Measurements from ENCODE around the gene ATP8B3.

Gene ATP8B3

GRCh38 chr19:1847684-1848398 is 35.8 kb upstream of the ATP8B3 start:
- H3K4me1 ChIP-seq (ENCODE audit: control insufficient read depth, low read depth, low read length), result peaks cover 6% of the 10 kb centered on the region
- peak overlapping the region; percentile 89 for H3K4me3 ChIP-seq (ENCODE audit: low read length)
- no peaks in the 10 kb centered on the region for H3K9me3 ChIP-seq (ENCODE audit: control insufficient read depth, low read depth, low read length)
- peak overlapping the region; percentile 89 for H3K9ac ChIP-seq (ENCODE audit: low read length)
- H3K27me3 ChIP-seq (ENCODE audit: control insufficient read depth, insufficient read depth, low read length), result no peaks in the 10 kb centered on the region
- H3K36me3 ChIP-seq (ENCODE audit: control insufficient read depth, low read depth, low read length), result no peaks in the 10 kb centered on the region
- peak overlapping the region; percentile 39 for H3K27ac ChIP-seq (ENCODE audit: low read length)

DNA sequence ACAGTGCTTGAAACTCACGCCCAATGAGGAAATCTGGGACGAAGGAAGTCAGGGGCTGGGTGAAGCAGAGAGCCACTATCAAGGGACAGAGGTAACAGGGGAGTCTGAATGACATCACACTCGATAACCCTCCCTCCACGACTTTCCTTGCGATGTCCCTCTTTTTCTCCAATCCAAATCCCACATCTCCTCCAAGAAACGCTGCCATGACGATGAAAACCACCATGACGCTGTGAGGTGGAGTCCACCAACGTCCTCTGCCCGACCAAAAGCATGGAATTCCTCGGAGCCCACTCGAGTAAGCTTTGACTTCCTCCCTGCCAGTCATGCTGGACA is 35.2 kb upstream of the ATP8B3 start:
- H3K27me3 ChIP-seq (ENCODE audit: control insufficient read depth, insufficient read depth, low read length), result no peaks in the 10 kb centered on the region
- no peaks in the 10 kb centered on the region for H3K36me3 ChIP-seq (ENCODE audit: control insufficient read depth, low read depth, low read length)
- peak overlapping the region; percentile 89 for H3K9ac ChIP-seq (ENCODE audit: low read length)
- H3K27ac ChIP-seq (ENCODE audit: low read length), result peak overlapping the region; percentile 39
- peaks cover 6% of the 10 kb centered on the region for H3K4me1 ChIP-seq (ENCODE audit: control insufficient read depth, low read depth, low read length)
- H3K9me3 ChIP-seq (ENCODE audit: control insufficient read depth, low read depth, low read length), result no peaks in the 10 kb centered on the region
- peak overlapping the region; percentile 89 for H3K4me3 ChIP-seq (ENCODE audit: low read length)

DNA sequence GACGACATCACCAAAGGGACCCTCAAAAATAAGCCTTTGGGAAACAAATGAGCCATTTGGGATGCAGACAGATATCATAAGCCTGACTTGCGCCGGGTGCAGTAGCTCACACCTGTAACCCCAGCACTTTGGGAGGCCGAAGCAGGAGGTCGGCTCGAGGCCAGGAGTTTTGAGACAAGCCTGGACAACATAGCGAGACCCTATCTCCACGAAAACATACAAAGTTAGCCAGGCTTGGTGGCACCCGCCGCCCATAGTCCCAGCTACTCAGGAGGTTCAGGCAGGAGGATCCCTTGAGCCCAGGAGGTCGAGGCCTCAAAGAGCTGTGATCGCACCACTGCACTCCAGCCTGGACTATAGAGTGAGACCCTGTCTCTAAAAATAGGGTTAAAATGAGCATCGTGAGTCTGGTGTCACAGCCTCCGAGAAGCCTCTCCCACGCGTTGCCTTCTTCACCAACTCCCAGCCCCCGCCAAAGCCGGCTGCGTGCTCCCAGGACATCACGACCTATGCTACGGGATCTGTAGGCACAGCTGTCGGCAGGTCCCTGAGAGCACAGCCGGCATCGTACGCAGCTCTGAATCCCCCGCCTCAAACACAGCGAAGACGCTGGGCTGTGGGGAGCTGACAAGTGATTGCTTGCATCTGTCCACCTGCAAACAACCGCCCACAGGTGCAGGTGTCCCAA is 34.6 kb upstream of the ATP8B3 start:
- Histone ChIP-seq H3K4me1 (ENCODE audit: control insufficient read depth, low read depth, low read length) (peaks cover 6% of the 10 kb centered on the region), H3K36me3 (ENCODE audit: control insufficient read depth, low read depth, low read length) (no peaks in the 10 kb centered on the region), H3K9me3 (ENCODE audit: control insufficient read depth, low read depth, low read length) (no peaks in the 10 kb centered on the region), H3K4me3 (ENCODE audit: low read length) (peak overlapping the region; percentile 89), H3K9ac (ENCODE audit: low read length) (peak overlapping the region; percentile 89), H3K27me3 (ENCODE audit: control insufficient read depth, insufficient read depth, low read length) (no peaks in the 10 kb centered on the region), H3K27ac (ENCODE audit: low read length) (no peak overlapping the region)

DNA sequence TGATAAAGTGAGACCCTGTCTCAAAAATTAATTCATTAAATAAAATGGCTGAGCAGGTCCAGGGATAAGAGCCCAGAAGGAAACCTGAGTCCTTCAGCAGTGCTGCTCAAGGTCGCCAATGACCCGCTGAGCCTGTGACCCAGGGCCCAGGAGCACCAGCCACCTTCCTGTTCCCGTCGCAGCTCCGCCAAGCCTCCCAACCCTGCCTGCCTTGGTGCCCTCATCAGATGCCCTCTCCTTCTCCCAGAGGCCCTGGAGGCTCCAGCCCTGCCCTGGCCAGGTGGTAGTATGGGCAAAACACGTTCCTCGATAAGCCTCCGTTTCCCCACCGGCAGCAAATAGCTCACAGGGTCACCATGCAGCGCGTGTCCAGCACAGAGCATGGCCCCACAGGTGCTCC is 33.6 kb upstream of the ATP8B3 start:
- no peaks in the 10 kb centered on the region for H3K9me3 ChIP-seq (ENCODE audit: control insufficient read depth, low read depth, low read length)
- H3K4me1 ChIP-seq (ENCODE audit: control insufficient read depth, low read depth, low read length), result peaks cover 6% of the 10 kb centered on the region
- no peaks in the 10 kb centered on the region for H3K36me3 ChIP-seq (ENCODE audit: control insufficient read depth, low read depth, low read length)
- H3K27ac ChIP-seq (ENCODE audit: low read length), result no peak overlapping the region
- no peak overlapping the region for H3K9ac ChIP-seq (ENCODE audit: low read length)
- H3K4me3 ChIP-seq (ENCODE audit: low read length), result no peak overlapping the region
- no peaks in the 10 kb centered on the region for H3K27me3 ChIP-seq (ENCODE audit: control insufficient read depth, insufficient read depth, low read length)

DNA sequence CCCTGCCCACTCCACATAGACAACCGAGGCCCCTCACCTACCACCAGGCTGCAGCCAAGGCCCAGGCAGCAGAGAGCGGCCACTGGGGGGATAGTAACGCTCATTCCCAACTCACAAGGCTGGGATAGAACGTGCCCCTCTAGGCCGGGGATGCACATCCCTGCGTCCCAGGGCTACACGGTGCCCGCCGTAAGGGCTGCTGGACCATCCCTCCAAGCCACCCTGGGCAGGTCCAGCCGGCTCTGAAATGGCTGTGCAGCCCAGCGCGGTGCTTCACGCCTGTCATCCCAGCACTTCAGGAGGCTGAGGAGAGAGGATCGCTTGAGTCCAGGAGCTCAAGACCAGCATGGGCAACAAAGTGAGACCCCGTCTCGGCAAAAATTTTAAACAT is 33.0 kb upstream of the ATP8B3 start:
- Histone ChIP-seq H3K27ac (ENCODE audit: low read length) (no peak overlapping the region), H3K27me3 (ENCODE audit: control insufficient read depth, insufficient read depth, low read length) (no peaks in the 10 kb centered on the region), H3K36me3 (ENCODE audit: control insufficient read depth, low read depth, low read length) (no peaks in the 10 kb centered on the region), H3K9ac (ENCODE audit: low read length) (no peak overlapping the region), H3K4me1 (ENCODE audit: control insufficient read depth, low read depth, low read length) (peaks cover 6% of the 10 kb centered on the region), H3K9me3 (ENCODE audit: control insufficient read depth, low read depth, low read length) (no peaks in the 10 kb centered on the region), H3K4me3 (ENCODE audit: low read length) (no peak overlapping the region)

DNA sequence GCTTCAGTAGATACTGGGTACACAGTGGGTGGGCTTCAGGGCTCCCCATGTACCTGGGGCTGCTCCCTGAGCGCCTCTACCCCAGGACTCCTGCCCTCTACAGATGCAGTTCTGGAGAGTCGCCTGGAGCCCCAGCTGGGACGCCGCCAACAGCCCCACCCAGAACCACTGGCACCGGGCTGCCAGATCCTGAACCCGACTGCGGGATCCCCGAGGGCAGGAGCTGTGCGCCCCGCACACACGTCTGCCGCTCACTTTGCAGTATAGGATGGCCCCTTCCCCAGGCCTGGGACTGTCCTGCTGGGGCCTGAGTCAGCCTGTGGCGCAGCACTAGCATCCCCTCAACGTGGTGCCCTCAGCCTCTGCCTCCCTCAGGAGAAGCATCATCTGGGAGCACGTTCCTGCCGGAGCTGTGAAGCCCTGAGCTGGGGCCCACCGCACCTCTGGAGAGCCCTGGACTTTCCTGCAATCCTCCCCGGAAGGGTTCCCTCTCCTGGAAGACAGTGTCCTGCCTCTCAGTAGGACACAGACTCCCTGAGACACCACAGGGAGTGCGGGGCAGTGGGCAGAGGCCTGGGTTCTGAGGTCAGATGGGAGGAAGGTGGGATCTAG is 32.5 kb upstream of the ATP8B3 start:
- Histone ChIP-seq H3K9me3 (ENCODE audit: control insufficient read depth, low read depth, low read length) (no peaks in the 10 kb centered on the region), H3K9ac (ENCODE audit: low read length) (no peak overlapping the region), H3K4me3 (ENCODE audit: low read length) (no peak overlapping the region), H3K4me1 (ENCODE audit: control insufficient read depth, low read depth, low read length) (peaks cover 6% of the 10 kb centered on the region), H3K27me3 (ENCODE audit: control insufficient read depth, insufficient read depth, low read length) (no peaks in the 10 kb centered on the region), H3K36me3 (ENCODE audit: control insufficient read depth, low read depth, low read length) (no peaks in the 10 kb centered on the region), H3K27ac (ENCODE audit: low read length) (no peak overlapping the region)

- no peak overlapping the region for H3K27ac ChIP-seq (ENCODE audit: low read length)
Measured at GRCh38 chr19:1843646-1844394, 31.7 kb upstream of the ATP8B3 start.

DNA sequence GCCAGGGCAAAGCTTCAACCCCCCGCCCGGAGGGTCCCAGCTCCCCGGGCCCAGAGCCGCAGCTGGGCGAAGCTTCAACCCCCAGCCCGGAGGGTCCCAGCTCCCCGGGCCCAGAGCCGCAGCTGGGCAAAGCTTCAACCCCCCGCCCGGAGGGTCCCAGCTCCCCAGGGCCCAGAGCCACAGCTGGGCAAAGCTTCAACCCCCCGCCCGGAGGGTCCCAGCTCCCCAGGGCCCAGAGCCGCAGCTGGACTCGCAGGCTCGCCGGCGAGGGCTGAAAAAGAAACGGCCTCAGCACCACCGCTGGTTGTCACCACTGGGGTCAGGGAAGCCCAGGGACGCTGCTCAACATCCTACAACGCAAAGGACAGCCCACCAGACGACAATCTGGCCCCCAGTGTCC is 31.0 kb upstream of the ATP8B3 start:
- Histone ChIP-seq H3K27me3 (ENCODE audit: control insufficient read depth, insufficient read depth, low read length) (no peaks in the 10 kb centered on the region), H3K9ac (ENCODE audit: low read length) (no peak overlapping the region), H3K9me3 (ENCODE audit: control insufficient read depth, low read depth, low read length) (no peaks in the 10 kb centered on the region), H3K4me3 (ENCODE audit: low read length) (no peak overlapping the region), H3K4me1 (ENCODE audit: control insufficient read depth, low read depth, low read length) (peaks cover 6% of the 10 kb centered on the region), H3K36me3 (ENCODE audit: control insufficient read depth, low read depth, low read length) (no peaks in the 10 kb centered on the region), H3K27ac (ENCODE audit: low read length) (no peak overlapping the region)

More at GRCh38 chr19:1843646-1844394, 31.7 kb upstream of the ATP8B3 start:
- no peak overlapping the region for H3K9ac ChIP-seq (ENCODE audit: low read length)
- peaks cover 6% of the 10 kb centered on the region for H3K4me1 ChIP-seq (ENCODE audit: control insufficient read depth, low read depth, low read length)
- H3K36me3 ChIP-seq (ENCODE audit: control insufficient read depth, low read depth, low read length), result no peaks in the 10 kb centered on the region
- H3K9me3 ChIP-seq (ENCODE audit: control insufficient read depth, low read depth, low read length), result no peaks in the 10 kb centered on the region
- no peaks in the 10 kb centered on the region for H3K27me3 ChIP-seq (ENCODE audit: control insufficient read depth, insufficient read depth, low read length)
- no peak overlapping the region for H3K4me3 ChIP-seq (ENCODE audit: low read length)

GRCh38 chr19:1841209-1841924 is 29.3 kb upstream of the ATP8B3 start:
- Histone ChIP-seq H3K9me3 (ENCODE audit: control insufficient read depth, low read depth, low read length) (no peaks in the 10 kb centered on the region), H3K4me3 (ENCODE audit: low read length) (no peak overlapping the region), H3K27me3 (ENCODE audit: control insufficient read depth, insufficient read depth, low read length) (no peaks in the 10 kb centered on the region), H3K36me3 (ENCODE audit: control insufficient read depth, low read depth, low read length) (no peaks in the 10 kb centered on the region), H3K9ac (ENCODE audit: low read length) (no peak overlapping the region), H3K27ac (ENCODE audit: low read length) (no peak overlapping the region), H3K4me1 (ENCODE audit: control insufficient read depth, low read depth, low read length) (no peaks in the 10 kb centered on the region)

GRCh38 chr19:1840541-1841115 is 28.6 kb upstream of the ATP8B3 start:
- Histone ChIP-seq H3K27me3 (ENCODE audit: control insufficient read depth, insufficient read depth, low read length) (no peaks in the 10 kb centered on the region), H3K9ac (ENCODE audit: low read length) (no peak overlapping the region), H3K9me3 (ENCODE audit: control insufficient read depth, low read depth, low read length) (no peaks in the 10 kb centered on the region), H3K27ac (ENCODE audit: low read length) (no peak overlapping the region), H3K4me1 (ENCODE audit: control insufficient read depth, low read depth, low read length) (no peaks in the 10 kb centered on the region), H3K4me3 (ENCODE audit: low read length) (no peak overlapping the region), H3K36me3 (ENCODE audit: control insufficient read depth, low read depth, low read length) (no peaks in the 10 kb centered on the region)

Measured in iPS-18a (cell line).